Cardiac muscle cell (in vitro differentiated cells and primary cell): Measurements from ENCODE around the gene ARFRP1. TPM values are rescaled to one million over a fixed set of nuclear protein-coding genes. Genes with fewer than 3 reads are reported as not detected.

Experiments
- DNase-seq, 2 donors: peaks; one replicate each; pipeline versions ENCODE4 v3.0.0 to v3.0.0-alpha.2; 2010 to 2017; ENCODE audit warnings: low read depth in 1 of 2, low spot score in 1 of 2
- H3K27ac ChIP-seq: fragments of 200-600 bp; sonication (generic); 2 replicates; pipeline ENCODE4 v1.5.1; 2016
- H3K27me3 ChIP-seq: fragments of 200-600 bp; sonication (generic); 2 replicates; pipeline ENCODE4 v1.6.0; 2016; ENCODE audit warnings: control low read depth
- H3K36me3 ChIP-seq: fragments of 200-600 bp; sonication (generic); 2 replicates; pipeline ENCODE4 v1.5.1; 2016; ENCODE audit warnings: control low read depth
- H3K4me1 ChIP-seq: fragments of 200-600 bp; sonication (generic); 2 replicates; pipeline ENCODE4 v1.8.1; 2017; ENCODE audit warnings: low read depth, mild to moderate bottlenecking, mixed run types
- H3K4me3 ChIP-seq: fragments of 200-600 bp; sonication (generic); 2 replicates; pipeline ENCODE4 v1.5.1; 2016; ENCODE audit warnings: mild to moderate bottlenecking
- H3K9me3 ChIP-seq: fragments of 200-600 bp; sonication (generic); 2 replicates; pipeline ENCODE4 v1.5.1; 2017; ENCODE audit warnings: low read depth, mild to moderate bottlenecking, control low read depth
- polyA plus RNA-seq: library from polyadenylated mRNA; unstranded; fragments of >200 nt; fragmentation: Nextera tagmentation; extraction: Ambion mirVana; gene quantifications from 2 replicates; pipeline ENCODE4 v1.2.1, GENCODE V29; 2016
- total RNA-seq: library from RNA; depleted of rRNA; stranded (reverse); fragments of >200 nt; gene quantifications from 2 replicates; pipeline ENCODE4 v1.2.3, GENCODE V29; 2016
- TF ChIP-seq, protein P1 (sequence below): IDR thresholded peaks from 2 replicates; pipeline ENCODE4 v1.5.1; 2012; ENCODE audit warnings: low read depth, mild to moderate bottlenecking, low read length

Gene ARFRP1
- total and polyA plus RNA-seq, 2 experiments from 2014 or later: 61.3 to 85.1 TPM

DNA sequence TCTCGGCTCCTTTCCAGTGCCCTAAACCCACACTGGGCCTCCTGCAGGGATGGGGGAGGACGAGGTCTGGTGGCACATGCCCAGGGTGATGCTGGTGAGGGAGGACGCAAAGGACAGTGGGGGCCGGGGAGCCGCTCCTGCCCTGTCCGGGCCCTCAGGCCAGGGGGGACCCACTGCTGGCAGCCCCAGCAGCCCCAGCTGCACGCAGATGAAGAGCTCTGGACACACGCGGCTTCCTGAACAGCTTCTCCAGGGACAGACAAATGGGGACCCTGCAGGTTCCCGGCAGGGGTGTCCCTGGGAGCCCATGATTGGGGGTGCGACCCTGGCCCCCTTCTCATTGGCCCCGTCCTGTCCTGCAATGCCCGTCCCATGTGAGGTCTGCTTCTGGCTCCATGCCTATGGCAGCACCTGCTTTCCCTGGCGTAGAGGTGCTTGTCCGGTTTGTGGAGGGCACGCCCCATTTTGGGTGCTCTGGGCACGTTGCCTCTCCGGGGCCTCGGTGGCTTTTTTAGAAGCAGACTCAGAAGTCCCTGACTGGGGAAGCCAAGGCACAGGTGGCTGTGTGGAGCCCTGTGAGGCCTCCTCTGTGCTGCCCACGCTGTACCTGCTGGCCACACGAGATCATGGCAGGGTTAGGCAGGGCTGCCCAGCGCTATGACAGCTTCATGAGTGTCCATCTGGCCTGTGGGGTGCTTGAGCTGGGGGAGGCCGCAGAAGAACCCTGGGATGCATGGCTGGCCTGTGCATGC is 26.7 kb downstream of the ARFRP1 start:
- Histone ChIP-seq H3K4me1 (no peaks in the 10 kb centered on the region), H3K36me3 (no peaks in the 10 kb centered on the region), H3K4me3 (no peak overlapping the region), H3K27me3 (no peaks in the 10 kb centered on the region), H3K9me3 (no peaks in the 10 kb centered on the region), H3K27ac (no peak overlapping the region)
- TF ChIP-seq, protein P1, sequence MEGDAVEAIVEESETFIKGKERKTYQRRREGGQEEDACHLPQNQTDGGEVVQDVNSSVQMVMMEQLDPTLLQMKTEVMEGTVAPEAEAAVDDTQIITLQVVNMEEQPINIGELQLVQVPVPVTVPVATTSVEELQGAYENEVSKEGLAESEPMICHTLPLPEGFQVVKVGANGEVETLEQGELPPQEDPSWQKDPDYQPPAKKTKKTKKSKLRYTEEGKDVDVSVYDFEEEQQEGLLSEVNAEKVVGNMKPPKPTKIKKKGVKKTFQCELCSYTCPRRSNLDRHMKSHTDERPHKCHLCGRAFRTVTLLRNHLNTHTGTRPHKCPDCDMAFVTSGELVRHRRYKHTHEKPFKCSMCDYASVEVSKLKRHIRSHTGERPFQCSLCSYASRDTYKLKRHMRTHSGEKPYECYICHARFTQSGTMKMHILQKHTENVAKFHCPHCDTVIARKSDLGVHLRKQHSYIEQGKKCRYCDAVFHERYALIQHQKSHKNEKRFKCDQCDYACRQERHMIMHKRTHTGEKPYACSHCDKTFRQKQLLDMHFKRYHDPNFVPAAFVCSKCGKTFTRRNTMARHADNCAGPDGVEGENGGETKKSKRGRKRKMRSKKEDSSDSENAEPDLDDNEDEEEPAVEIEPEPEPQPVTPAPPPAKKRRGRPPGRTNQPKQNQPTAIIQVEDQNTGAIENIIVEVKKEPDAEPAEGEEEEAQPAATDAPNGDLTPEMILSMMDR: no peak
- no peak for DNase-seq

DNA sequence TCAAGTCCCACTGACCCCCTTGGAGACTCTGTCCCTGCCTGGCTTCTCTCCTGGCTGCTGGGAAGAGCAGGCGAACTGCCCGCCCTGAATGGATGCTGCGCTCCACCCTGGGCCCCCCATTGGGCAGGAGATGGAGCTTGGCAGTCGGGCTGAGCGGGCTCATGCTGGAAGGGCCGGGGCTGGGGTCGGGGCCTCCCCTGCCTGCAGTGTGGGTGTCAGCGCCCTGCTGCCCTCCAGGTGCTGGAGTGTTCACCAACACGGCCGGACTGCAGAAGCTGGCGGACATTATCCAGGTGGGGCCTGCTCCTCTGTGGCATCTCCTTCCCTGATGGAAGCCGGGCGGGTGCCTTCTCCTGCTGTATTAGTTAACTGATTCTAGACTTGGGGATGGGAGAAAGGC is 27.3 kb downstream of the ARFRP1 start:
- Histone ChIP-seq H3K4me3 (no peak overlapping the region), H3K27ac (no peak overlapping the region), H3K4me1 (no peaks in the 10 kb centered on the region), H3K36me3 (no peaks in the 10 kb centered on the region), H3K9me3 (no peaks in the 10 kb centered on the region), H3K27me3 (no peaks in the 10 kb centered on the region)
- DNase-seq: no peak
- TF ChIP-seq, protein P1: no peak

DNA sequence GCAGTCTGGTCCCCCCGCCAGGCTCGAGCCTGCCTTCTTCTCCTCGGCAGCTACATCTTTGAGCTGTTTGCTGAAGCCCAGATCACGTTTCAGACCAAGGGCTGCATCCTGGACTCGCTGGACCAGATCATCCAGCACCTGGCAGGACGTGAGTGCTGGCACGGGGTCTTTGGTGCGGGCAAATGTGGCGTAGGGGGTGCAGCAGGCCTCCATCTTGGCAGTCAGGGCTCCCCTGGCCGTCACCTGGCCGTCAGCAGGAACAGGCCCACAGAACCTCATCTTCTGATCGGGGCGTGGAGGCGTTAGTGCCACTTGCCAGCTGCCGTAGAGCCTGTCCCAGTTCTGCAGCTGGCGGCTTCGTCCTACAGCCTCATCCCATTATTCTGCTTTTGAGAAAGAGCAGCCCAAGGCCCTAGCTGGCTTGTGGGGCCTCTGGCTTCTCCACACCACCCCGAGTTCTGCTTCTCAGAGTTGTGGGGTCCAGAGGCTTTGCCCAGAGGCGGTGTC is 27.9 kb downstream of the ARFRP1 start:
- TF ChIP-seq, protein P1: no peak
- no peak overlapping the region for H3K27ac ChIP-seq
- no peak overlapping the region for H3K4me3 ChIP-seq
- H3K36me3 ChIP-seq: no peaks in the 10 kb centered on the region
- no peak for DNase-seq
- no peaks in the 10 kb centered on the region for H3K27me3 ChIP-seq
- no peaks in the 10 kb centered on the region for H3K9me3 ChIP-seq
- H3K4me1 ChIP-seq: no peaks in the 10 kb centered on the region

DNA sequence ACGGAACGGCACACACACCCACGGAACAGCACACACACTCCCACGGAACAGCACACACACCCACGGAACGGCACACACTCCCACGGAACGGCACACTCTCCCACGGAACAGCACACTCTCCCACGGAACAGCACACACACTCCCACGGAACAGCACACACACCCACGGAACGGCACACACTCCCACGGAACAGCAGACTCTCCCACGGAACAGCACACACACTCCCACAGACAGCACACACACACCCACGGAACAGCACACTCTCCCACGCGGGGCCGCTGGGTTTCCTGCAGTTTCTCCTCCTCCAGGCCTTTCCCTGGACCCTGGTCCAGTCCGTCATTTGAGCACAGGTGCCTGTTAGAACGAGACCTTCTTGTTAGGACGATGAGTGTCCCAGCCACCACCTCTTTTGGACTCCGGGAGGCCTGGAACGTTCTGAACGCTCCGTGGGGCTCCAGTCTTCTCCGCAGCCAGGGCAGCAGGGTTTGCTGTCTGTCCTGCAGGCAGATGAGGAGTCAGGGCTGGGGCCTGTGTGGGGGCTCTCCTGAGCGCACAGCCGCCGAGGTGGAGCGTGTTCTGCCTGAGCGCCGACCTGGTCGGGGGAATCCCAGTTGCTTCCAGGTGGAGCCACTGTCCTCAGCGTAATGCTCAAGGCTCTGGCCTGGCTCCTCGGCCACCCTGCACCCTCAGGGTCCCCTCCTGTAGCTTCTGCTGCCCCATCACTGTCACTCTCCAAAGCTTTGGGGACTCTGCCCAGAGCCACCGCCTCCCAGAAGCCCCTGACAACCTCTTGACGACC is 28.9 kb downstream of the ARFRP1 start:
- Histone ChIP-seq H3K4me1 (no peaks in the 10 kb centered on the region), H3K36me3 (no peaks in the 10 kb centered on the region), H3K9me3 (no peaks in the 10 kb centered on the region), H3K27me3 (no peaks in the 10 kb centered on the region), H3K4me3 (no peak overlapping the region), H3K27ac (no peak overlapping the region)
- DNase-seq: no peak
- TF ChIP-seq, protein P1: no peak

DNA sequence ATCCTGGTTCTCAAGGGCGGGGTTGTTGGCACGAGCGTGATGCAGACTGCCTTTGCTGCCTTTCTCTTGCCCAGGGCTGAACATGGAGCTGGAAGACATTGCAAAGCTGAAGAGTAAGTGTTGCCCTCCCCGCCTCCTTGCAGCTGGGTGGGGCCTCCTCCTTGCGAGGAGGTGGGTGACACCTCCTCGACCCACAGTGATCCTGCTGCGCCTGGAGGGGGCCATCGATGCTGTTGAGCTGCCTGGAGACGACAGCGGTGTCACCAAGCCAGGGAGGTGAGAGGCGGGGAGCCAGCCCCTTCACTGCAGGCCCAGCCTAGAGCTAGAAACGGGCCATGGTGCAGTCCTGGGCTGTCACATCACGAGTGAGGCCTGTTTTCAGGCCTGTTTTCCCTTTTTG is 29.7 kb downstream of the ARFRP1 start:
- H3K9me3 ChIP-seq: no peaks in the 10 kb centered on the region
- TF ChIP-seq, protein P1: no peak
- no peaks in the 10 kb centered on the region for H3K27me3 ChIP-seq
- H3K4me3 ChIP-seq: no peak overlapping the region
- H3K27ac ChIP-seq: no peak overlapping the region
- no peak for DNase-seq
- H3K4me1 ChIP-seq: no peaks in the 10 kb centered on the region
- no peaks in the 10 kb centered on the region for H3K36me3 ChIP-seq
